Hematopoietic multipotent progenitor cell treated with erythropoietin and hydrocortisone succinate and interleukin-3 and kit ligand, for 15 days (in vitro differentiated cells): Measurements from ENCODE around the gene IL25.
A peak's percentile ranks its signal among the peaks of the same experiment; 100 is the strongest.
"Not testable (repeated sequence)": the region's sequence is repeated elsewhere in the genome, so short reads cannot be mapped to it uniquely, and the experiment has no call there.

Experiments
- DNase-seq: peaks from one replicate; pipeline ENCODE4 v3.0.0-alpha.2; 2015; ENCODE audit warnings: low spot score

The IL25 gene

GRCh38 chr14:23372509-23372908, at the start of gene IL25:
IL25 (plus strand) TSS chr14:23372809.
- DNase-seq, result no peak

GRCh38 chr14:23323838-23324454, 48.7 kb upstream of the IL25 start:
- no peak for DNase-seq

GRCh38 chr14:23324455-23324846, 48.2 kb upstream of the IL25 start:
- DNase-seq, result no peak

GRCh38 chr14:23324993-23325392, 47.6 kb upstream of the IL25 start:
- DNase-seq, result no peak

- DNase-seq, result not testable (repeated sequence)
These were observed 46.9 kb upstream of the IL25 start for GRCh38 chr14:23325746-23326145.

- no peak for DNase-seq
These were observed 45.9 kb upstream of the IL25 start for GRCh38 chr14:23326491-23327332.

- peak; percentile 80 for DNase-seq
These were observed 44.5 kb upstream of the IL25 start for GRCh38 chr14:23327947-23328744.

- DNase-seq, result no peak
These were observed 37.0 kb upstream of the IL25 start for GRCh38 chr14:23335623-23336022.

GRCh38 chr14:23339506-23340268, 32.9 kb upstream of the IL25 start:
- DNase-seq, result no peak

- DNase-seq, result no peak
These were observed 28.1 kb upstream of the IL25 start for GRCh38 chr14:23344481-23344880.

- no peak for DNase-seq
These were observed 26.5 kb upstream of the IL25 start for GRCh38 chr14:23345987-23346692.

GRCh38 chr14:23346693-23347405, 25.8 kb upstream of the IL25 start:
- DNase-seq, result no peak

GRCh38 chr14:23347406-23348296, 25.0 kb upstream of the IL25 start:
- no peak for DNase-seq

GRCh38 chr14:23348297-23348655, 24.3 kb upstream of the IL25 start:
- no peak for DNase-seq

GRCh38 chr14:23349156-23349845, 23.3 kb upstream of the IL25 start:
- DNase-seq, result no peak

GRCh38 chr14:23351681-23352505, 20.7 kb upstream of the IL25 start:
- no peak for DNase-seq

- no peak for DNase-seq
These were observed 19.8 kb upstream of the IL25 start, which contains the start of gene SLC22A17 for GRCh38 chr14:23352506-23353432. SLC22A17 (minus strand) TSS chr14:23352887.
